ENCODE measurements around the gene COL28A1.

DNA sequence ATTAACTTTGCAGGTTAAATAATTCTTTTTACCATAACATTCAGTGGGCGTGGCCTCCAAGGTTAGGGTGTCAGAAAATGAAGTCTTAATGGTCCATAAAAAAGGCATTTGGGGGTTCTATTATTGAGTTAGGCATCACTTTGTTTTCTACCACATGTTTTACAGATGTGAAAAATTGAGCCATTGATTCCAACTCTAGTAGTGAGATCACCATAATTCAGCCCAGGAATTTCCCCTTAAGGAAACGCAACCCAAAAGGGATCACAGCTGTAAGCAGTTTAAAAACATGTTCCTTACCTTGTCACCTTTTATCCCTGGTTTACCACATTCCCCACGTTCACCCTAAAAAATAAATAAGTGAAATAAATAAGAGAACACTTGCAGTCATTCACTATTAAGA, 24.9 kb downstream of the COL28A1 start:
- TF ChIP-seq, protein P1, sequence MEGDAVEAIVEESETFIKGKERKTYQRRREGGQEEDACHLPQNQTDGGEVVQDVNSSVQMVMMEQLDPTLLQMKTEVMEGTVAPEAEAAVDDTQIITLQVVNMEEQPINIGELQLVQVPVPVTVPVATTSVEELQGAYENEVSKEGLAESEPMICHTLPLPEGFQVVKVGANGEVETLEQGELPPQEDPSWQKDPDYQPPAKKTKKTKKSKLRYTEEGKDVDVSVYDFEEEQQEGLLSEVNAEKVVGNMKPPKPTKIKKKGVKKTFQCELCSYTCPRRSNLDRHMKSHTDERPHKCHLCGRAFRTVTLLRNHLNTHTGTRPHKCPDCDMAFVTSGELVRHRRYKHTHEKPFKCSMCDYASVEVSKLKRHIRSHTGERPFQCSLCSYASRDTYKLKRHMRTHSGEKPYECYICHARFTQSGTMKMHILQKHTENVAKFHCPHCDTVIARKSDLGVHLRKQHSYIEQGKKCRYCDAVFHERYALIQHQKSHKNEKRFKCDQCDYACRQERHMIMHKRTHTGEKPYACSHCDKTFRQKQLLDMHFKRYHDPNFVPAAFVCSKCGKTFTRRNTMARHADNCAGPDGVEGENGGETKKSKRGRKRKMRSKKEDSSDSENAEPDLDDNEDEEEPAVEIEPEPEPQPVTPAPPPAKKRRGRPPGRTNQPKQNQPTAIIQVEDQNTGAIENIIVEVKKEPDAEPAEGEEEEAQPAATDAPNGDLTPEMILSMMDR (conservative IDR thresholded peaks at IDR 0.05): no peak
- TF ChIP-seq EZH2 (IDR thresholded peaks at IDR 0.05; ENCODE audit: low read depth): no peak
